ENCODE measurements around the gene BUB1B.

DNA sequence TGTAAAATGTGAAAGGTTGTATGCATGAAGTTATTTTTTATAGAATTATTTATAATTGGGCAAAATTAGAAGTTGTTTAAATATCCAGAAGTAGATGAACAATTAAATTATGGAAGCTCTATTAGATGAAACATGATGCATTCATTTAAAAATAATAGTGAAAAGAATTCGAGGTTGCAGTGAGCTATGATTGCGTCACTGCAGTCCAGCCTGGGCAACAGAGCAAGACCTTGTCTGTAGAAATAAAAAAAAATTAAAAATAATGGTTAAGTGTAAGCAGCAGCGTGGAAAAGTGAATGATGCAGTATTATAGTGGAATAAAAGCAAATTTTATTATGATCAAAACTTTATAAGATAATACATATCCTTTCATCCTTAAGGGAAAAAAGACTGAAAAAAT is 14.3 kb downstream of the BUB1B start:
- no peak for TF ChIP-seq SP1 (IDR thresholded peaks at IDR 0.05; ENCODE audit: low read depth)
- TF ChIP-seq POLR2AphosphoS5 (IDR thresholded peaks at IDR 0.05; ENCODE audit: low read depth, low read length): no peak
- TF ChIP-seq, protein P1, sequence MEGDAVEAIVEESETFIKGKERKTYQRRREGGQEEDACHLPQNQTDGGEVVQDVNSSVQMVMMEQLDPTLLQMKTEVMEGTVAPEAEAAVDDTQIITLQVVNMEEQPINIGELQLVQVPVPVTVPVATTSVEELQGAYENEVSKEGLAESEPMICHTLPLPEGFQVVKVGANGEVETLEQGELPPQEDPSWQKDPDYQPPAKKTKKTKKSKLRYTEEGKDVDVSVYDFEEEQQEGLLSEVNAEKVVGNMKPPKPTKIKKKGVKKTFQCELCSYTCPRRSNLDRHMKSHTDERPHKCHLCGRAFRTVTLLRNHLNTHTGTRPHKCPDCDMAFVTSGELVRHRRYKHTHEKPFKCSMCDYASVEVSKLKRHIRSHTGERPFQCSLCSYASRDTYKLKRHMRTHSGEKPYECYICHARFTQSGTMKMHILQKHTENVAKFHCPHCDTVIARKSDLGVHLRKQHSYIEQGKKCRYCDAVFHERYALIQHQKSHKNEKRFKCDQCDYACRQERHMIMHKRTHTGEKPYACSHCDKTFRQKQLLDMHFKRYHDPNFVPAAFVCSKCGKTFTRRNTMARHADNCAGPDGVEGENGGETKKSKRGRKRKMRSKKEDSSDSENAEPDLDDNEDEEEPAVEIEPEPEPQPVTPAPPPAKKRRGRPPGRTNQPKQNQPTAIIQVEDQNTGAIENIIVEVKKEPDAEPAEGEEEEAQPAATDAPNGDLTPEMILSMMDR (IDR thresholded peaks at IDR 0.05 in 2 of 3, conservative IDR thresholded peaks at IDR 0.05 in 1 of 3; ENCODE audit: borderline replicate concordance in 1 of 3, insufficient read depth in 1 of 3, low read depth in 2 of 3, low read length in 2 of 3): no peak
- no peak for TF ChIP-seq POLR2A (IDR thresholded peaks at IDR 0.05; ENCODE audit: borderline replicate concordance, extremely low read depth, insufficient read depth, insufficient read length)
- TF ChIP-seq RAD21 (IDR thresholded peaks at IDR 0.05; ENCODE audit: low read depth): no peak
- TF ChIP-seq ZFX (IDR thresholded peaks at IDR 0.05): no peak
- TF ChIP-seq, protein P2, sequence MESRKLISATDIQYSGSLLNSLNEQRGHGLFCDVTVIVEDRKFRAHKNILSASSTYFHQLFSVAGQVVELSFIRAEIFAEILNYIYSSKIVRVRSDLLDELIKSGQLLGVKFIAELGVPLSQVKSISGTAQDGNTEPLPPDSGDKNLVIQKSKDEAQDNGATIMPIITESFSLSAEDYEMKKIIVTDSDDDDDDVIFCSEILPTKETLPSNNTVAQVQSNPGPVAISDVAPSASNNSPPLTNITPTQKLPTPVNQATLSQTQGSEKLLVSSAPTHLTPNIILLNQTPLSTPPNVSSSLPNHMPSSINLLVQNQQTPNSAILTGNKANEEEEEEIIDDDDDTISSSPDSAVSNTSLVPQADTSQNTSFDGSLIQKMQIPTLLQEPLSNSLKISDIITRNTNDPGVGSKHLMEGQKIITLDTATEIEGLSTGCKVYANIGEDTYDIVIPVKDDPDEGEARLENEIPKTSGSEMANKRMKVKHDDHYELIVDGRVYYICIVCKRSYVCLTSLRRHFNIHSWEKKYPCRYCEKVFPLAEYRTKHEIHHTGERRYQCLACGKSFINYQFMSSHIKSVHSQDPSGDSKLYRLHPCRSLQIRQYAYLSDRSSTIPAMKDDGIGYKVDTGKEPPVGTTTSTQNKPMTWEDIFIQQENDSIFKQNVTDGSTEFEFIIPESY (IDR thresholded peaks at IDR 0.05; ENCODE audit: extremely low read depth, insufficient replicate concordance, low read length): no peak
- TF ChIP-seq SIN3A (IDR thresholded peaks at IDR 0.05; ENCODE audit: low read depth): no peak
- no peak for TF ChIP-seq EZH2 (IDR thresholded peaks at IDR 0.05)
- TF ChIP-seq, protein P3, sequence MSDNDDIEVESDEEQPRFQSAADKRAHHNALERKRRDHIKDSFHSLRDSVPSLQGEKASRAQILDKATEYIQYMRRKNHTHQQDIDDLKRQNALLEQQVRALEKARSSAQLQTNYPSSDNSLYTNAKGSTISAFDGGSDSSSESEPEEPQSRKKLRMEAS (IDR thresholded peaks at IDR 0.05): no peak
- no peak for TF ChIP-seq EZH2phosphoT487 (IDR thresholded peaks at IDR 0.05; ENCODE audit: borderline replicate concordance)
- TF ChIP-seq YY1 (IDR thresholded peaks at IDR 0.05; ENCODE audit: extremely low read depth, insufficient replicate concordance, low read depth, low read length): no peak
- no peak for TF ChIP-seq CEBPB (IDR thresholded peaks at IDR 0.05; ENCODE audit: low read depth)
- TF ChIP-seq, protein P4, sequence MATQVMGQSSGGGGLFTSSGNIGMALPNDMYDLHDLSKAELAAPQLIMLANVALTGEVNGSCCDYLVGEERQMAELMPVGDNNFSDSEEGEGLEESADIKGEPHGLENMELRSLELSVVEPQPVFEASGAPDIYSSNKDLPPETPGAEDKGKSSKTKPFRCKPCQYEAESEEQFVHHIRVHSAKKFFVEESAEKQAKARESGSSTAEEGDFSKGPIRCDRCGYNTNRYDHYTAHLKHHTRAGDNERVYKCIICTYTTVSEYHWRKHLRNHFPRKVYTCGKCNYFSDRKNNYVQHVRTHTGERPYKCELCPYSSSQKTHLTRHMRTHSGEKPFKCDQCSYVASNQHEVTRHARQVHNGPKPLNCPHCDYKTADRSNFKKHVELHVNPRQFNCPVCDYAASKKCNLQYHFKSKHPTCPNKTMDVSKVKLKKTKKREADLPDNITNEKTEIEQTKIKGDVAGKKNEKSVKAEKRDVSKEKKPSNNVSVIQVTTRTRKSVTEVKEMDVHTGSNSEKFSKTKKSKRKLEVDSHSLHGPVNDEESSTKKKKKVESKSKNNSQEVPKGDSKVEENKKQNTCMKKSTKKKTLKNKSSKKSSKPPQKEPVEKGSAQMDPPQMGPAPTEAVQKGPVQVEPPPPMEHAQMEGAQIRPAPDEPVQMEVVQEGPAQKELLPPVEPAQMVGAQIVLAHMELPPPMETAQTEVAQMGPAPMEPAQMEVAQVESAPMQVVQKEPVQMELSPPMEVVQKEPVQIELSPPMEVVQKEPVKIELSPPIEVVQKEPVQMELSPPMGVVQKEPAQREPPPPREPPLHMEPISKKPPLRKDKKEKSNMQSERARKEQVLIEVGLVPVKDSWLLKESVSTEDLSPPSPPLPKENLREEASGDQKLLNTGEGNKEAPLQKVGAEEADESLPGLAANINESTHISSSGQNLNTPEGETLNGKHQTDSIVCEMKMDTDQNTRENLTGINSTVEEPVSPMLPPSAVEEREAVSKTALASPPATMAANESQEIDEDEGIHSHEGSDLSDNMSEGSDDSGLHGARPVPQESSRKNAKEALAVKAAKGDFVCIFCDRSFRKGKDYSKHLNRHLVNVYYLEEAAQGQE (IDR thresholded peaks at IDR 0.05; ENCODE audit: low read depth): no peak

Data from HCT116 (cell line).